Ovary (tissue), 9 donors: ENCODE data around the gene RTP5. TPM values are rescaled to one million over a fixed set of nuclear protein-coding genes. Genes with fewer than 3 reads are reported as not detected.

Experiments
- DNase-seq, 5 donors: peaks; one replicate each; pipeline ENCODE4 v3.0.0-alpha.2; 2019 to 2020
- H3K27ac ChIP-seq, 2 donors: fragments of 200-600 bp; one replicate each; pipeline versions ENCODE4 v1.5.1 to v1.8.0; 2019 to 2022
- H3K27me3 ChIP-seq: fragments of 200-600 bp; one replicate; pipeline ENCODE4 v1.8.0; 2022
- H3K36me3 ChIP-seq: fragments of 200-600 bp; sonication (generic); one replicate; pipeline ENCODE4 v1.5.1; 2019
- H3K4me1 ChIP-seq: one replicate; pipeline ENCODE4 v1.8.1; 2013; ENCODE audit warnings: mild to moderate bottlenecking, moderate library complexity; ENCODE audit not compliant: insufficient read depth
- H3K4me3 ChIP-seq: fragments of 200-600 bp; sonication (generic); one replicate; pipeline ENCODE4 v1.5.1; 2017
- H3K9me3 ChIP-seq, 2 donors: fragments of 200-600 bp in 1 of 2; sonication (generic) in 1 of 2; one replicate each; pipeline versions ENCODE4 v1.5.1 to v1.8.1; 2013 to 2019; ENCODE audit warnings: mild to moderate bottlenecking in 1 of 2, moderate library complexity in 1 of 2
- EP300 ChIP-seq: sonication (generic); formaldehyde crosslinking; IDR thresholded peaks from one replicate; pipeline ENCODE4 v1.6.1; 2017; ENCODE audit warnings: antibody characterized with exemption
- POLR2A ChIP-seq: fragments of 450-650 bp; IDR thresholded peaks from one replicate; pipeline ENCODE4 v1.6.1; 2017; ENCODE audit warnings: antibody characterized with exemption, mild to moderate bottlenecking, moderate library complexity
- WGBS, 3 donors: extraction: QIAGEN DNeasy Blood & Tissue Kit in 1 of 3; methylation state at CpG; one replicate each; pipeline versions ENCODE4 v1.1.5 to v1.1.7; 2013 to 2017; 5-methylcytosine and 5-hydroxymethylcytosine counted together
- intact Hi-C, 4 donors: fragments of 100-400 bp; cut with DNase I; formaldehyde crosslinking; loops; one replicate each; pipeline versions ENCODE4 v1.11.0 to v1.15.1; 2022 to 2023
- polyA plus RNA-seq, 2 donors: library from polyadenylated mRNA; stranded (reverse); fragments of 200-250 nt in 1 of 2; fragments of 350-450 nt in 1 of 2; fragmentation: Illumina TruSeq in 1 of 2; extraction: RNeasy Lipid Tissue Mini Kit (QIAGEN cat#74804) in 1 of 2; gene quantifications; one replicate each; pipeline ENCODE4 v1.2.3, GENCODE V29; 2013 to 2014
- total RNA-seq, 7 donors: library from RNA; depleted of rRNA in 2 of 7; stranded (reverse); fragments of >200 nt in 2 of 7; fragmentation: NEBNext Ultra II Directional in 3 of 7; extraction: Animal tissue kit (Norgen Biotek cat#: 25700) in 3 of 7; gene quantifications; one replicate each; pipeline versions ENCODE4 v1.1.0 to v1.2.4, GENCODE V29; 2016 to 2023
- TF ChIP-seq, protein P1 (sequence below), 3 donors: fragments of 450-650 bp in 2 of 3; fragments of 200-600 bp in 1 of 3; IDR thresholded peaks; one replicate each; pipeline versions ENCODE4 v1.5.1 to v1.8.0; 2016 to 2022; ENCODE audit warnings: antibody characterized with exemption in 3 of 3, mild to moderate bottlenecking in 1 of 3
- donor health status: DM: no; HTN: no; CAD: no; lungs with moderate emphysema.
- donor health status: DM: no; HTN: no; CAD: no.
- donor health status: Bipolar disorder and iron deficiency.
- donor health status: DM: yes; HTN: yes; CAD: no.
- donor health status: DM: no; HTN: no; CAD: no.
- donor health status: DM: yes; HTN: yes; CAD: no.

The RTP5 gene
- total and polyA plus RNA-seq, 9 donors: 0.10 TPM; not detected in 8

GRCh38 chr2:241909769-241910168, 40.2 kb downstream of the RTP5 start:
- H3K36me3 ChIP-seq: no peaks in the 10 kb centered on the region
- peaks cover 9% of the 10 kb centered on the region for H3K4me1 ChIP-seq
- no peak overlapping the region for H3K27ac ChIP-seq
- peak in 2 of 5 donors; percentile 15 to 31 for DNase-seq
- WGBS, 3 donors: 50 to 68% (median 60%) methylated on average over 12 of the region's 12 CpGs
- no peaks in the 10 kb centered on the region for H3K27me3 ChIP-seq
- TF ChIP-seq EP300 (no peak), POLR2A (no peak)
- TF ChIP-seq, protein P1, sequence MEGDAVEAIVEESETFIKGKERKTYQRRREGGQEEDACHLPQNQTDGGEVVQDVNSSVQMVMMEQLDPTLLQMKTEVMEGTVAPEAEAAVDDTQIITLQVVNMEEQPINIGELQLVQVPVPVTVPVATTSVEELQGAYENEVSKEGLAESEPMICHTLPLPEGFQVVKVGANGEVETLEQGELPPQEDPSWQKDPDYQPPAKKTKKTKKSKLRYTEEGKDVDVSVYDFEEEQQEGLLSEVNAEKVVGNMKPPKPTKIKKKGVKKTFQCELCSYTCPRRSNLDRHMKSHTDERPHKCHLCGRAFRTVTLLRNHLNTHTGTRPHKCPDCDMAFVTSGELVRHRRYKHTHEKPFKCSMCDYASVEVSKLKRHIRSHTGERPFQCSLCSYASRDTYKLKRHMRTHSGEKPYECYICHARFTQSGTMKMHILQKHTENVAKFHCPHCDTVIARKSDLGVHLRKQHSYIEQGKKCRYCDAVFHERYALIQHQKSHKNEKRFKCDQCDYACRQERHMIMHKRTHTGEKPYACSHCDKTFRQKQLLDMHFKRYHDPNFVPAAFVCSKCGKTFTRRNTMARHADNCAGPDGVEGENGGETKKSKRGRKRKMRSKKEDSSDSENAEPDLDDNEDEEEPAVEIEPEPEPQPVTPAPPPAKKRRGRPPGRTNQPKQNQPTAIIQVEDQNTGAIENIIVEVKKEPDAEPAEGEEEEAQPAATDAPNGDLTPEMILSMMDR (IDR thresholded peaks at IDR 0.05): no peak
- intact Hi-C loops: no loop called here
- no peak overlapping the region for H3K4me3 ChIP-seq
- H3K9me3 ChIP-seq: no peaks in the 10 kb centered on the region

DNA sequence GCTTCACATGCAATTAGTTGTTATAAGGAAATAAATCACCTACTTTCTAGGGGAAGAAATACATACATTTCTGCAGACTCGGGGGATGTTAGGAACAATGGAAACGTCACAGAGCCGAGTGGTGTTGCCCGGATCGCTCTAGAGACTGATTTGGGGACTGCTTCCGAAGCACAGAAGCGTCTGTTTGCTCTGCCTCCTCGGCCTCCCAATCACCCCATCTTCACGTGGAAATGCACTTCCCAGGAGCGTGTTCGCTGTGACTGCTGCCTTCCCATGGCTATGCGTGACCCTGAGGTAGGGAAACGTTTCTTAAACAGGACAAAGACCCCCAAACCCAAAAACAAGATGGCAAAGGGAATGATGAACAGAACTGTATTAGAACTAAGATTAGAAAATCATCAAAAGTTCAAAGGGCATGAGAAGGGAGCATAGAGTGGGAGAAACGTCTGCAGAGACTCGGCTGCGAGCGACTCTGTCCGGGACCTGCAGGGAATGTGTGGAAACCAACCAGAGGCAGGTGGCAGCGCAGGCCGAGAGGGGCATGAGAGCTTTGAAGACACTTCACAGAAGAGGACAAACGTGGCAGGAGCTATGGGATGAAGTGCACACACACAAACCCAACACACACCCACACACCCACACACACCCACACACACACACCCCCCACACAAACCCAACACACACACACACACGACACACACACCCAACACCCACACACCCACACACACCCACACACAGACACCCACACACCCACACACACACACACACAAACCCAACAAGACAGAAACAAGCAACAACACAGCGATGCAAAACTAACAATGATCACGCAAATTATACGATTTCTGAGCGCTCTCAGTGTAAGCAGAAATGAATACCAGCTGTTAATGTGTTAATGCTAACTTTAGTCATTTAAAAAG, 41.3 kb downstream of the RTP5 start:
- intact Hi-C loops: no loop called here
- TF ChIP-seq POLR2A: no peak
- TF ChIP-seq, protein P1 (IDR thresholded peaks at IDR 0.05): no peak
- no peak for TF ChIP-seq EP300
- H3K36me3 ChIP-seq: no peaks in the 10 kb centered on the region
- peaks cover 9% of the 10 kb centered on the region for H3K4me1 ChIP-seq
- H3K9me3 ChIP-seq: no peaks in the 10 kb centered on the region
- H3K4me3 ChIP-seq: no peak overlapping the region
- DNase-seq: no peak
- WGBS, 3 donors: 92 to 95% (median 93%) methylated on average over 26 of the region's 26 CpGs
- no peak overlapping the region for H3K27ac ChIP-seq
- H3K27me3 ChIP-seq: no peaks in the 10 kb centered on the region

DNA sequence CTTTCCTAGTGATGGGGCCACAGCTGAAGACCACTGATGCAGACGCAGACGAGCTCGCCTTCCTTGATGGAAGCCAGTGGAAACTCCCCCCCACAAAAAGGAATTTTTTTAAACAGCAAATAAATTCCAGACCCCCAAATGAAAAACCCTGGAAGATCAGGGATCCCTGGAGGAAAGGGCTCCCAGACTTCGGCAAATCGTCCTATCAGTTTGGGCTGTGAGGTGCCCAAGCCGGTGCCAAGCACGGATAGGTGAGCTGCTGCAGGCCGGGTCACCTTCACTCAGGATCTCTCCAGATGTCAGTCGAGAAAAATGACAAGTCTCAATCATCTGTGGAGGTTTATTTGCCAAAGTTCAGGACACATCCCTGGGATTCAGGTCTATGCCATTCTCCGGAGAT, 42.0 kb downstream of the RTP5 start:
- intact Hi-C loops: no loop called here

DNA sequence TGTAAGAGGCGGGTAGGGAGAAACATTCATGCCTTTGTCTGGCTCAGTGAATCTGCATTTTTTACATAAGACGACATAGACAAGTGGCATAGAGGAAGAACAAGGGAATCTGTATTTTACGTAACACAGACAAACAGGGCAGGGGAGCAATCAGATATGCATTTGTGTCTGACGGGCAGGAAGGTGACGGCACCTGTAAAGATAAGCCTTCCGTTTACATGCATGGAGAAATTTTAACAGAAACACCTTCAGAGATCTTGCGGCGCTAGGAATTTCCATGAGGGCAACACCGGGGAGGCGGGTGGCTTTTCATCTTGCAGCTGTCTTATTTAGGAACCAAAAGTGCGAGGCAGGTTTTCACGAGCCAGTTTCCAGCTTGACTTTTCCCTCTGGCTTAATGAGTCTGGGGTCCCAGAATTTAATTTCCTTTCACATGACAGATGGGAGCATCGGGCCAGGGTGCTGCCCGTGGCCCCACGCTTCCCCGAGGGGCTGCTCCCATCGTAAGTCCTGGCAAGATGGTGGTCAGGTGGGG, 42.6 kb downstream of the RTP5 start:
- intact Hi-C loops: no loop called here
- H3K27ac ChIP-seq: no peak overlapping the region
- 91 to 97% (median 97%) methylated on average over 17 of the region's 17 CpGs for WGBS, 3 donors
- H3K27me3 ChIP-seq: no peaks in the 10 kb centered on the region
- H3K9me3 ChIP-seq: no peaks in the 10 kb centered on the region
- TF ChIP-seq EP300 (no peak), POLR2A (no peak)
- TF ChIP-seq, protein P1 (IDR thresholded peaks at IDR 0.05): no peak
- H3K4me1 ChIP-seq: peaks cover 3% of the 10 kb centered on the region
- DNase-seq: no peak
- no peak overlapping the region for H3K4me3 ChIP-seq
- H3K36me3 ChIP-seq: no peaks in the 10 kb centered on the region

More for the DNA sequence above, 42.0 kb downstream of the RTP5 start:
- Histone ChIP-seq H3K27me3 (no peaks in the 10 kb centered on the region), H3K4me1 (peaks cover 5% of the 10 kb centered on the region), H3K4me3 (no peak overlapping the region), H3K27ac (no peak overlapping the region), H3K9me3 (no peaks in the 10 kb centered on the region), H3K36me3 (no peaks in the 10 kb centered on the region)
- 91 to 96% (median 96%) methylated on average over 10 of the region's 10 CpGs for WGBS, 3 donors
- TF ChIP-seq POLR2A (no peak), EP300 (no peak)
- TF ChIP-seq, protein P1 (IDR thresholded peaks at IDR 0.05): no peak
- DNase-seq: no peak
